K562 (cell line): Measurements from ENCODE around the gene MPI. TPM values are rescaled to one million over a fixed set of nuclear protein-coding genes. Genes with fewer than 3 reads are reported as not detected.
A peak's percentile ranks its signal among the peaks of the same experiment; 100 is the strongest.

Experiments used
- CBX3 ChIP-seq, 2 experiments: IDR thresholded peaks; 1 replicate in 1 of 2; 2 replicates in 1 of 2; pipeline ENCODE4 v1.6.1; 2012; ENCODE audit warnings: inconsistent platforms in 2 of 2, low read length in 2 of 2, borderline replicate concordance in 1 of 2, control low read depth in 1 of 2
- CHD4 ChIP-seq: fragments of 200-600 bp; sonication (generic); IDR thresholded peaks from 3 replicates; pipeline ENCODE4 v1.6.1; 2012; ENCODE audit warnings: low read depth, mild to moderate bottlenecking, mixed read lengths, low read length, inconsistent platforms; ENCODE audit not compliant: insufficient read depth, insufficient replicate concordance, poor library complexity, severe bottlenecking
- CTCFL ChIP-seq: IDR thresholded peaks from 2 replicates; pipeline ENCODE4 v1.6.1; 2011; ENCODE audit warnings: borderline replicate concordance, low read depth, mild to moderate bottlenecking, moderate library complexity, low read length; ENCODE audit not compliant: insufficient read depth, poor library complexity, severe bottlenecking
- FOXK1 ChIP-seq: sonication (generic); formaldehyde crosslinking; IDR thresholded peaks from 2 replicates; pipeline ENCODE4 v1.8.0; 2022; ENCODE audit warnings: missing genetic modification reagents, mild to moderate bottlenecking, borderline replicate concordance
- GATAD2B ChIP-seq: fragments of 450-650 bp; IDR thresholded peaks from 2 replicates; pipeline ENCODE4 v1.6.1; 2017; ENCODE audit warnings: mild to moderate bottlenecking, borderline replicate concordance
- MEF2D ChIP-seq: conservative IDR thresholded peaks from 2 replicates; pipeline ENCODE4 v1.6.1; 2016; ENCODE audit warnings: low read depth, missing genetic modification characterization, missing compliant biosample characterization
- POLR2AphosphoS2 ChIP-seq: IDR thresholded peaks from 2 replicates; pipeline ENCODE4 v1.6.1; 2012; ENCODE audit warnings: low read length, improper control_type of control experiment
- RB1 ChIP-seq: fragments of 450-650 bp; IDR thresholded peaks from 2 replicates; pipeline ENCODE4 v1.6.1; 2017; ENCODE audit warnings: low read depth, mild to moderate bottlenecking
- RNF219 ChIP-seq: fragments of 250-450 bp; sonication (Bioruptor Pico); IDR thresholded peaks from 2 replicates; pipeline ENCODE4 v1.5.0; 2022; ENCODE audit warnings: mild to moderate bottlenecking
- SRSF9 ChIP-seq: fragments of 200-400 bp; formaldehyde crosslinking; IDR thresholded peaks from 2 replicates; pipeline ENCODE4 v1.6.1; 2017; ENCODE audit warnings: low read depth, low read length, borderline replicate concordance
- STAT5A ChIP-seq: IDR thresholded peaks from 2 replicates; pipeline ENCODE4 v1.6.1; 2012; ENCODE audit warnings: low read length, inconsistent platforms, borderline replicate concordance
- ZEB2 ChIP-seq: fragments of 450-650 bp; IDR thresholded peaks from 2 replicates; pipeline ENCODE4 v1.6.1; 2016
- ZFP36 ChIP-seq: fragments of 150-350 bp; IDR thresholded peaks from 2 replicates; pipeline ENCODE4 v1.6.1; 2018; ENCODE audit warnings: low read length, low read depth; ENCODE audit not compliant: partially characterized antibody
- ZMIZ1 ChIP-seq, 2 experiments: fragments of 150-350 bp in 1 of 2; IDR thresholded peaks; 2 replicates each; pipeline ENCODE4 v1.6.1; 2012 to 2016; ENCODE audit warnings: low read depth in 2 of 2, low read length in 2 of 2, mild to moderate bottlenecking in 1 of 2, moderate library complexity in 1 of 2
- ZNF12 ChIP-seq: sonication (generic); formaldehyde crosslinking; IDR thresholded peaks from 2 replicates; pipeline ENCODE4 v1.4.0; 2020; ENCODE audit warnings: mild to moderate bottlenecking, missing genetic modification reagents
- ZNF431 ChIP-seq: sonication (generic); formaldehyde crosslinking; IDR thresholded peaks from 2 replicates; pipeline ENCODE4 v1.8.0; 2022; ENCODE audit warnings: mild to moderate bottlenecking, missing genetic modification reagents
- ZNF77 ChIP-seq: fragments of 250-450 bp; sonication (Bioruptor Pico); IDR thresholded peaks from 2 replicates; pipeline ENCODE4 v1.5.0; 2020
- ZSCAN29 ChIP-seq: fragments of 450-650 bp; IDR thresholded peaks from 2 replicates; pipeline ENCODE4 v1.6.1; 2017
- polyA plus RNA-seq, 8 experiments: library from polyadenylated mRNA; depleted of rRNA in 4 of 8; stranded (reverse) in 5 of 8; unstranded in 3 of 8; fragments of >200 nt; fragmentation: Nextera tagmentation in 2 of 8; fragmentation: Illumina TruSeq in 1 of 8; extraction: Ambion mirVana in 2 of 8; extraction: Trizol in 1 of 8; gene quantifications; 2 replicates each; pipeline versions ENCODE4 v1.2.1 to v1.2.3, GENCODE V29; 2011 to 2014; ENCODE audit warnings: inconsistent platforms in 1 of 8, missing spikeins in 1 of 8
- total RNA-seq, 7 experiments: library from RNA; depleted of rRNA in 6 of 7; stranded (reverse); fragments of >200 nt in 6 of 7; fragmentation: Illumina TruSeq in 2 of 7; extraction: Trizol in 2 of 7; gene quantifications; 2 replicates each; pipeline versions ENCODE4 v1.2.1 to v1.2.3, GENCODE V29; 2011 to 2021; ENCODE audit warnings: low replicate concordance in 1 of 7
- TF ChIP-seq, protein P1 (sequence below): fragments of 250-450 bp; sonication (Bioruptor Pico); IDR thresholded peaks from 2 replicates; pipeline ENCODE4 v1.5.1; 2021; ENCODE audit warnings: mild to moderate bottlenecking

Gene MPI
- total and polyA plus RNA-seq, 9 of the 15 experiments (the other 6 are each of a cell fraction or from before 2014, with no cell fraction given) = 30.7 to 105 (median 40.5) TPM

- no peak for TF ChIP-seq ZFP36
- no peak for TF ChIP-seq SRSF9
- no peak for TF ChIP-seq ZNF77 (CRISPR knock-in tag)
- no peak for TF ChIP-seq CTCFL
- no peak for TF ChIP-seq ZEB2
- no peak for TF ChIP-seq ZMIZ1 (IDR thresholded peaks at IDR 0.05; ENCODE audit: low read depth in 2 of 2, low read length in 2 of 2)
- TF ChIP-seq ZNF431 (CRISPR knock-in tag) = no peak
- TF ChIP-seq FOXK1 = no peak
- no peak for TF ChIP-seq ZSCAN29
- no peak for TF ChIP-seq RNF219 (CRISPR knock-in tag)
- TF ChIP-seq, protein P1, sequence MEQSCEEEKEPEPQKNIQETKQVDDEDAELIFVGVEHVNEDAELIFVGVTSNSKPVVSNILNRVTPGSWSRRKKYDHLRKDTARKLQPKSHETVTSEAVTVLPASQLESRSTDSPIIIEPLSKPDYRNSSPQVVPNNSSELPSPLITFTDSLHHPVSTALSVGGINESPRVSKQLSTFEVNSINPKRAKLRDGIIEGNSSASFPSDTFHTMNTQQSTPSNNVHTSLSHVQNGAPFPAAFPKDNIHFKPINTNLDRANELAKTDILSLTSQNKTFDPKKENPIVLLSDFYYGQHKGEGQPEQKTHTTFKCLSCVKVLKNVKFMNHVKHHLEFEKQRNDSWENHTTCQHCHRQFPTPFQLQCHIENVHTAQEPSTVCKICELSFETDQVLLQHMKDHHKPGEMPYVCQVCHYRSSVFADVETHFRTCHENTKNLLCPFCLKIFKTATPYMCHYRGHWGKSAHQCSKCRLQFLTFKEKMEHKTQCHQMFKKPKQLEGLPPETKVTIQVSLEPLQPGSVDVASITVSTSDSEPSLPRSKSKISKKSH = no peak
- 0 out of 2 replicates have a peak, but pooled peaks have one; percentile 42 for TF ChIP-seq POLR2AphosphoS2
- no peak for TF ChIP-seq GATAD2B
- no peak for TF ChIP-seq MEF2D (tag)
- no peak for TF ChIP-seq CHD4
- TF ChIP-seq RB1 = peak; percentile 67
- no peak for TF ChIP-seq STAT5A
- no peak for TF ChIP-seq ZNF12 (CRISPR knock-in tag)
- TF ChIP-seq CBX3 (IDR thresholded peaks at IDR 0.05; ENCODE audit: borderline replicate concordance in 1 of 2, low read length in 2 of 2) = no peak
These were observed 16.6 kb upstream of the MPI start, which contains the start of gene SCAMP2 (continued) for GRCh38 chr15:74873036-74873755.
